K562 (cell line): ENCODE measurements around the gene FSCN2. TPM values are rescaled to one million over a fixed set of nuclear protein-coding genes. Genes with fewer than 3 reads are reported as not detected.

Experiments used
- BCOR ChIP-seq: fragments of 450-650 bp; IDR thresholded peaks from 2 replicates; pipeline ENCODE4 v1.6.1; 2016
- CXXC5 ChIP-seq: fragments of 250-450 bp; sonication (Bioruptor Pico); IDR thresholded peaks from 2 replicates; pipeline ENCODE4 v1.8.0; 2022; ENCODE audit warnings: inconsistent platforms, mild to moderate bottlenecking, moderate library complexity
- GTF2B ChIP-seq: IDR thresholded peaks from 2 replicates; pipeline ENCODE4 v1.6.1; 2011; ENCODE audit not compliant: insufficient read length; ENCODE audit errors: extremely low read depth
- KDM1A ChIP-seq, 2 experiments: fragments of 450-650 bp; IDR thresholded peaks; 2 replicates each; pipeline ENCODE4 v1.6.1; 2016; ENCODE audit warnings: mild to moderate bottlenecking in 2 of 2
- RREB1 ChIP-seq: fragments of 250-450 bp; sonication (Bioruptor Pico); IDR thresholded peaks from 2 replicates; pipeline ENCODE4 v1.4.0; 2020
- TCF7 ChIP-seq: sonication (generic); IDR thresholded peaks from 2 replicates; pipeline ENCODE4 v1.6.1; 2016; ENCODE audit warnings: antibody characterized with exemption, borderline replicate concordance
- TFAM ChIP-seq: fragments of 250-450 bp; sonication (Bioruptor Pico); conservative IDR thresholded peaks from 2 replicates; pipeline ENCODE4 v1.5.0; 2021; ENCODE audit warnings: mild to moderate bottlenecking, moderate library complexity
- THRA ChIP-seq: fragments of 450-650 bp; IDR thresholded peaks from 2 replicates; pipeline ENCODE4 v1.6.1; 2017; ENCODE audit warnings: mild to moderate bottlenecking, moderate library complexity
- THRB ChIP-seq: fragments of 450-650 bp; formaldehyde crosslinking; conservative IDR thresholded peaks from 2 replicates; pipeline ENCODE4 v1.4.0; 2022; ENCODE audit warnings: mild to moderate bottlenecking, missing genetic modification characterization
- ZC3H11A ChIP-seq: IDR thresholded peaks from 2 replicates; pipeline ENCODE4 v1.6.1; 2012; ENCODE audit warnings: low read depth, low read length, improper control_type of control experiment
- polyA plus RNA-seq, 8 experiments: library from polyadenylated mRNA; depleted of rRNA in 4 of 8; stranded (reverse) in 5 of 8; unstranded in 3 of 8; fragments of >200 nt; fragmentation: Nextera tagmentation in 2 of 8; fragmentation: Illumina TruSeq in 1 of 8; extraction: Ambion mirVana in 2 of 8; extraction: Trizol in 1 of 8; gene quantifications; 2 replicates each; pipeline versions ENCODE4 v1.2.1 to v1.2.3, GENCODE V29; 2011 to 2014; ENCODE audit warnings: inconsistent platforms in 1 of 8, missing spikeins in 1 of 8
- total RNA-seq, 7 experiments: library from RNA; depleted of rRNA in 6 of 7; stranded (reverse); fragments of >200 nt in 6 of 7; fragmentation: Illumina TruSeq in 2 of 7; extraction: Trizol in 2 of 7; gene quantifications; 2 replicates each; pipeline versions ENCODE4 v1.2.1 to v1.2.3, GENCODE V29; 2011 to 2021; ENCODE audit warnings: low replicate concordance in 1 of 7

Gene FSCN2
- total and polyA plus RNA-seq, 9 of the 15 experiments (the other 6 are each of a cell fraction or from before 2014, with no cell fraction given), result 0.08 TPM; not detected in 8

- TF ChIP-seq GTF2B (no peak), RREB1 (no peak), TCF7 (no peak), CXXC5 (CRISPR knock-in tag) (no peak; the same call in 1 of the 2 replicates), THRB (CRISPR knock-in tag) (no peak), THRA (no peak), KDM1A (IDR thresholded peaks at IDR 0.05) (peak in 1 of 2 experiments; percentile 13; a peak in 1 of 4 replicates), ZC3H11A (no peak), TFAM (CRISPR knock-in tag) (no peak), BCOR (0 out of 2 replicates have a peak, but pooled peaks have one; percentile 70)
These were observed 14.8 kb upstream of the FSCN2 start (continued) for GRCh38 chr17:81513372-81513752.
